ENCODE results near the gene LRRC41. TPM values are rescaled to one million over a fixed set of nuclear protein-coding genes. Genes with fewer than 3 reads are reported as not detected.

LRRC41 gene
- total RNA-seq, 1 donor from 2014 or later, result 82.9 TPM

GRCh38 chr1:46301808-46302640, 1.4 kb downstream of the LRRC41 start:
- peak overlapping the region; percentile 99 for H3K27ac Mint-ChIP-seq (ENCODE audit: unreplicated experiment)
- H3K4me3 Mint-ChIP-seq (ENCODE audit: unreplicated experiment), result peak overlapping the region; percentile 86
- TF ChIP-seq, protein P1, sequence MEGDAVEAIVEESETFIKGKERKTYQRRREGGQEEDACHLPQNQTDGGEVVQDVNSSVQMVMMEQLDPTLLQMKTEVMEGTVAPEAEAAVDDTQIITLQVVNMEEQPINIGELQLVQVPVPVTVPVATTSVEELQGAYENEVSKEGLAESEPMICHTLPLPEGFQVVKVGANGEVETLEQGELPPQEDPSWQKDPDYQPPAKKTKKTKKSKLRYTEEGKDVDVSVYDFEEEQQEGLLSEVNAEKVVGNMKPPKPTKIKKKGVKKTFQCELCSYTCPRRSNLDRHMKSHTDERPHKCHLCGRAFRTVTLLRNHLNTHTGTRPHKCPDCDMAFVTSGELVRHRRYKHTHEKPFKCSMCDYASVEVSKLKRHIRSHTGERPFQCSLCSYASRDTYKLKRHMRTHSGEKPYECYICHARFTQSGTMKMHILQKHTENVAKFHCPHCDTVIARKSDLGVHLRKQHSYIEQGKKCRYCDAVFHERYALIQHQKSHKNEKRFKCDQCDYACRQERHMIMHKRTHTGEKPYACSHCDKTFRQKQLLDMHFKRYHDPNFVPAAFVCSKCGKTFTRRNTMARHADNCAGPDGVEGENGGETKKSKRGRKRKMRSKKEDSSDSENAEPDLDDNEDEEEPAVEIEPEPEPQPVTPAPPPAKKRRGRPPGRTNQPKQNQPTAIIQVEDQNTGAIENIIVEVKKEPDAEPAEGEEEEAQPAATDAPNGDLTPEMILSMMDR (IDR thresholded peaks at IDR 0.05), result peak; percentile 48
- peaks cover 48% of the 10 kb centered on the region for H3K4me1 Mint-ChIP-seq (ENCODE audit: low read depth)
- H3K9me3 Mint-ChIP-seq (ENCODE audit: low read depth), result no peaks in the 10 kb centered on the region
- peaks cover 10% of the 10 kb centered on the region for H3K36me3 Mint-ChIP-seq (ENCODE audit: low read depth)
- H3K27me3 Mint-ChIP-seq (ENCODE audit: low read depth), result no peaks in the 10 kb centered on the region
- peak; percentile 93 for DNase-seq (ENCODE audit: low spot score)

DNA sequence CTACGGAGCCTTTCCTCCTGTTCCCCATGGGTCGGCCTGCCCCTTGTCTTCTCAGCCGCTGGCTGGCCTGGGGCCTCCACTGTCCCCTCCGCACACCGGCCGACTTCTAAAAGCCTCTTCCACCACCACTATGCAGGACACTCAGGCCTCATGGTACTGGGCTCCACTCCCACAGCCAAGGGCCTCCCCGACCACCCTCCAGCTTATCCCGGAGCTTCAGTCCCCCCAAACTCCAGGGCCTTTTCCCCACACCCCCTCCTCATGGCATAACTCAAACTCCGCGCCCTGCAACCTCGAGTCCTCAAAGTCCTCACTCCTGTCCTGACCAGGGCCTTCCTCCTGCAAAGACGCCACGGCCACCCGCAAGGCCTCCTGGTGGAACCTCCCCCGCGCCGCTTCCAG, 2.0 kb downstream of the LRRC41 start:
- H3K4me3 Mint-ChIP-seq (ENCODE audit: unreplicated experiment), result peak overlapping the region; percentile 86
- H3K27ac Mint-ChIP-seq (ENCODE audit: unreplicated experiment), result peak overlapping the region; percentile 99
- H3K4me1 Mint-ChIP-seq (ENCODE audit: low read depth), result peaks cover 45% of the 10 kb centered on the region
- peaks cover 16% of the 10 kb centered on the region for H3K36me3 Mint-ChIP-seq (ENCODE audit: low read depth)
- DNase-seq (ENCODE audit: low spot score), result no peak
- TF ChIP-seq, protein P1 (IDR thresholded peaks at IDR 0.05), result no peak
- no peaks in the 10 kb centered on the region for H3K9me3 Mint-ChIP-seq (ENCODE audit: low read depth)
- no peaks in the 10 kb centered on the region for H3K27me3 Mint-ChIP-seq (ENCODE audit: low read depth)

GRCh38 chr1:46300673-46301405, 2.6 kb downstream of the LRRC41 start:
- DNase-seq (ENCODE audit: low spot score), result no peak
- Mint-ChIP-seq H3K36me3 (ENCODE audit: low read depth) (peaks cover 18% of the 10 kb centered on the region), H3K9me3 (ENCODE audit: low read depth) (no peaks in the 10 kb centered on the region), H3K4me1 (ENCODE audit: low read depth) (peaks cover 40% of the 10 kb centered on the region), H3K27me3 (ENCODE audit: low read depth) (no peaks in the 10 kb centered on the region), H3K4me3 (ENCODE audit: unreplicated experiment) (peak overlapping the region; percentile 86), H3K27ac (ENCODE audit: unreplicated experiment) (peak overlapping the region; percentile 99)
- TF ChIP-seq, protein P1 (IDR thresholded peaks at IDR 0.05), result no peak

DNA sequence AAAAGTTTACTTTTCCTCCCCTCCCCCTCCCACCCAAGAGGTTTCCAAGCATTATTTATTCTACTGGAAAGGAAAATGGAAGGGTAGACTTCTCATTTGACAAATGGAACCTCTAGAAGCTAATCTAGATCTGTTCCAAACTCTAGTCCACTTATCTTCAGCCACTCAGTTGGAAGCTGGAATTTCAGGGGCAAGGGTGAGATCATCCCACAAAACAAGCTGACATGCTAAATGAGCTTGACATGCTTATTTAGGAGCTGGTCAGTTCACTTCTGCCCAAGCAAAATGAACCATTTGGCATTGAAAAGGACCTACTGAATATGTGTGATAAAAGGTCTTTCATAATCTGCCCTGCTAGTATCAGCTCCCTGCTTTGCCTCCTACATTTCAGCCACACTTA, 5.0 kb downstream of the LRRC41 start:
- peak overlapping the region; percentile 10 for H3K27ac Mint-ChIP-seq (ENCODE audit: unreplicated experiment)
- no peaks in the 10 kb centered on the region for H3K9me3 Mint-ChIP-seq (ENCODE audit: low read depth)
- no peaks in the 10 kb centered on the region for H3K27me3 Mint-ChIP-seq (ENCODE audit: low read depth)
- DNase-seq (ENCODE audit: low spot score), result no peak
- H3K4me1 Mint-ChIP-seq (ENCODE audit: low read depth), result peaks cover 23% of the 10 kb centered on the region
- TF ChIP-seq, protein P1 (IDR thresholded peaks at IDR 0.05), result no peak
- H3K36me3 Mint-ChIP-seq (ENCODE audit: low read depth), result peaks cover 26% of the 10 kb centered on the region
- no peak overlapping the region for H3K4me3 Mint-ChIP-seq (ENCODE audit: unreplicated experiment)

- Mint-ChIP-seq H3K4me3 (ENCODE audit: unreplicated experiment) (no peak overlapping the region), H3K27me3 (ENCODE audit: low read depth) (no peaks in the 10 kb centered on the region), H3K4me1 (ENCODE audit: low read depth) (peaks cover 11% of the 10 kb centered on the region), H3K27ac (ENCODE audit: unreplicated experiment) (no peak overlapping the region), H3K9me3 (ENCODE audit: low read depth) (no peaks in the 10 kb centered on the region), H3K36me3 (ENCODE audit: low read depth) (peaks cover 28% of the 10 kb centered on the region)
- TF ChIP-seq, protein P1 (IDR thresholded peaks at IDR 0.05), result no peak
- no peak for DNase-seq (ENCODE audit: low spot score)
Measured at GRCh38 chr1:46295306-46295705, 8.1 kb downstream of the LRRC41 start.

All from chondrocyte (in vitro differentiated cells).